ENCODE data around the gene CSRNP2. TPM values are rescaled to one million over a fixed set of nuclear protein-coding genes. Genes with fewer than 3 reads are reported as not detected.

CSRNP2 gene
- total and polyA plus RNA-seq, 2 of the 13 experiments (the other 11 are each of a cell fraction or from before 2014, with no cell fraction given) = 4.8 to 7.3 TPM

DNA sequence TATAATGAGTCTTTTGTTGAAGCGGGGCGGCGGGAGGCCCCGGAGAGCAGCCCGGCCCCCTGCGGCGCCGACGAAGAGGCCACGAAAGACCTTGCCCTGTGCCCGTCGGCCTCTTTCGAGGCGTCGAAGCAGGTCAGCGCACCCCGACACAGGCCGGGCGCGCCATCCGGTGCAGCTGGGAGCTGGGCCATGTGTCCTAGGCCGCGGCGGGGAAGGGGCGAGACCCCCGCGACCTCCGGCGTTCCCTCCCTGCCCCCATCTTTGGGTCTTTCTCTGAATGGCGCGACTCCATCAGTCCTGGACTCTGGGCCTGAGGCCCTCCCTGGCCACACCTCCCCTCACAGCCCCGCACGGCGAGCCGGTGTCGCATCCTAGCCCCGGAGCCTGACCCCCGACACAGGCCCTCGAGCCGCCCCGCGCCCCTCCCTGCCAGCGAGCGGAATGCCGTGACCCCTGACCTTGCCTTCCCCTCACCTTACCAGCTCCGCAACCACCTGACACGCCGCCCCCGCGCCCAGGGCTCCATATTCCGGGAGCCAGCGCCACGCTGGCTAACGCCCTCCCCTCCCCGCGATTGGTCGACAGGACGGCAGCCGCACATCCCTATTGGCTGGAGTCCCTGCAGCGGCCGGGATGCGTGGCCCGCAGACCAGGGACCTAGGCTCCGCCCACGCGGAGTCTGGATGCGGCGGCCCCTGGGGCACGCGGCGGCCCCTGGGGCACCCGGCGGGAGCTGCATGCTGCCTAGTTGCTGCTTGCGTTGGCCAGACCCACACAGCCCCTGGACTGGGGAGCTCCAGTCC lies 57.4 kb downstream of the CSRNP2 start, which contains the start of gene SLC11A2 (continued):
- TF ChIP-seq JUND (CRISPR knock-in tag; IDR thresholded peaks at IDR 0.05) = peak; percentile 73
- TF ChIP-seq, protein P1, sequence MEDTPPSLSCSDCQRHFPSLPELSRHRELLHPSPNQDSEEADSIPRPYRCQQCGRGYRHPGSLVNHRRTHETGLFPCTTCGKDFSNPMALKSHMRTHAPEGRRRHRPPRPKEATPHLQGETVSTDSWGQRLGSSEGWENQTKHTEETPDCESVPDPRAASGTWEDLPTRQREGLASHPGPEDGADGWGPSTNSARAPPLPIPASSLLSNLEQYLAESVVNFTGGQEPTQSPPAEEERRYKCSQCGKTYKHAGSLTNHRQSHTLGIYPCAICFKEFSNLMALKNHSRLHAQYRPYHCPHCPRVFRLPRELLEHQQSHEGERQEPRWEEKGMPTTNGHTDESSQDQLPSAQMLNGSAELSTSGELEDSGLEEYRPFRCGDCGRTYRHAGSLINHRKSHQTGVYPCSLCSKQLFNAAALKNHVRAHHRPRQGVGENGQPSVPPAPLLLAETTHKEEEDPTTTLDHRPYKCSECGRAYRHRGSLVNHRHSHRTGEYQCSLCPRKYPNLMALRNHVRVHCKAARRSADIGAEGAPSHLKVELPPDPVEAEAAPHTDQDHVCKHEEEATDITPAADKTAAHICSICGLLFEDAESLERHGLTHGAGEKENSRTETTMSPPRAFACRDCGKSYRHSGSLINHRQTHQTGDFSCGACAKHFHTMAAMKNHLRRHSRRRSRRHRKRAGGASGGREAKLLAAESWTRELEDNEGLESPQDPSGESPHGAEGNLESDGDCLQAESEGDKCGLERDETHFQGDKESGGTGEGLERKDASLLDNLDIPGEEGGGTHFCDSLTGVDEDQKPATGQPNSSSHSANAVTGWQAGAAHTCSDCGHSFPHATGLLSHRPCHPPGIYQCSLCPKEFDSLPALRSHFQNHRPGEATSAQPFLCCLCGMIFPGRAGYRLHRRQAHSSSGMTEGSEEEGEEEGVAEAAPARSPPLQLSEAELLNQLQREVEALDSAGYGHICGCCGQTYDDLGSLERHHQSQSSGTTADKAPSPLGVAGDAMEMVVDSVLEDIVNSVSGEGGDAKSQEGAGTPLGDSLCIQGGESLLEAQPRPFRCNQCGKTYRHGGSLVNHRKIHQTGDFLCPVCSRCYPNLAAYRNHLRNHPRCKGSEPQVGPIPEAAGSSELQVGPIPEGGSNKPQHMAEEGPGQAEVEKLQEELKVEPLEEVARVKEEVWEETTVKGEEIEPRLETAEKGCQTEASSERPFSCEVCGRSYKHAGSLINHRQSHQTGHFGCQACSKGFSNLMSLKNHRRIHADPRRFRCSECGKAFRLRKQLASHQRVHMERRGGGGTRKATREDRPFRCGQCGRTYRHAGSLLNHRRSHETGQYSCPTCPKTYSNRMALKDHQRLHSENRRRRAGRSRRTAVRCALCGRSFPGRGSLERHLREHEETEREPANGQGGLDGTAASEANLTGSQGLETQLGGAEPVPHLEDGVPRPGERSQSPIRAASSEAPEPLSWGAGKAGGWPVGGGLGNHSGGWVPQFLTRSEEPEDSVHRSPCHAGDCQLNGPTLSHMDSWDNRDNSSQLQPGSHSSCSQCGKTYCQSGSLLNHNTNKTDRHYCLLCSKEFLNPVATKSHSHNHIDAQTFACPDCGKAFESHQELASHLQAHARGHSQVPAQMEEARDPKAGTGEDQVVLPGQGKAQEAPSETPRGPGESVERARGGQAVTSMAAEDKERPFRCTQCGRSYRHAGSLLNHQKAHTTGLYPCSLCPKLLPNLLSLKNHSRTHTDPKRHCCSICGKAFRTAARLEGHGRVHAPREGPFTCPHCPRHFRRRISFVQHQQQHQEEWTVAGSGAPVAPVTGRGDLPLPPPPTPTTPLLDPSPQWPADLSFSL (CRISPR knock-in tag; IDR thresholded peaks at IDR 0.05) = no peak
- peak; percentile 79; the same call in 1 of the 2 replicates for TF ChIP-seq FLYWCH1 (CRISPR knock-in tag; IDR thresholded peaks at IDR 0.05)
- TF ChIP-seq SRSF1 (optimal IDR thresholded peaks at IDR 0.05; ENCODE audit: low read depth, low read length) = no peak
- TF ChIP-seq MED13 (CRISPR knock-in tag; IDR thresholded peaks at IDR 0.05) = peak; percentile 78
- TF ChIP-seq, protein P2, sequence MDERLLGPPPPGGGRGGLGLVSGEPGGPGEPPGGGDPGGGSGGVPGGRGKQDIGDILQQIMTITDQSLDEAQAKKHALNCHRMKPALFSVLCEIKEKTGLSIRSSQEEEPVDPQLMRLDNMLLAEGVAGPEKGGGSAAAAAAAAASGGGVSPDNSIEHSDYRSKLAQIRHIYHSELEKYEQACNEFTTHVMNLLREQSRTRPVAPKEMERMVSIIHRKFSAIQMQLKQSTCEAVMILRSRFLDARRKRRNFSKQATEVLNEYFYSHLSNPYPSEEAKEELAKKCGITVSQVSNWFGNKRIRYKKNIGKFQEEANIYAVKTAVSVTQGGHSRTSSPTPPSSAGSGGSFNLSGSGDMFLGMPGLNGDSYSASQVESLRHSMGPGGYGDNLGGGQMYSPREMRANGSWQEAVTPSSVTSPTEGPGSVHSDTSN (CRISPR knock-in tag; IDR thresholded peaks at IDR 0.05) = no peak
- TF ChIP-seq ZNF772 (CRISPR knock-in tag; IDR thresholded peaks at IDR 0.05) = peak; percentile 91
- peak; percentile 32; the same call in 1 of the 2 replicates for TF ChIP-seq NFKBIZ (CRISPR knock-in tag; IDR thresholded peaks at IDR 0.05)
- TF ChIP-seq ZFP62 (CRISPR knock-in tag; IDR thresholded peaks at IDR 0.05) = no peak
- TF ChIP-seq XBP1 (CRISPR knock-in tag; IDR thresholded peaks at IDR 0.05) = no peak
- no peak for TF ChIP-seq ZEB1 (IDR thresholded peaks at IDR 0.05; ENCODE audit: insufficient replicate concordance, low read depth)
- TF ChIP-seq, protein P3, sequence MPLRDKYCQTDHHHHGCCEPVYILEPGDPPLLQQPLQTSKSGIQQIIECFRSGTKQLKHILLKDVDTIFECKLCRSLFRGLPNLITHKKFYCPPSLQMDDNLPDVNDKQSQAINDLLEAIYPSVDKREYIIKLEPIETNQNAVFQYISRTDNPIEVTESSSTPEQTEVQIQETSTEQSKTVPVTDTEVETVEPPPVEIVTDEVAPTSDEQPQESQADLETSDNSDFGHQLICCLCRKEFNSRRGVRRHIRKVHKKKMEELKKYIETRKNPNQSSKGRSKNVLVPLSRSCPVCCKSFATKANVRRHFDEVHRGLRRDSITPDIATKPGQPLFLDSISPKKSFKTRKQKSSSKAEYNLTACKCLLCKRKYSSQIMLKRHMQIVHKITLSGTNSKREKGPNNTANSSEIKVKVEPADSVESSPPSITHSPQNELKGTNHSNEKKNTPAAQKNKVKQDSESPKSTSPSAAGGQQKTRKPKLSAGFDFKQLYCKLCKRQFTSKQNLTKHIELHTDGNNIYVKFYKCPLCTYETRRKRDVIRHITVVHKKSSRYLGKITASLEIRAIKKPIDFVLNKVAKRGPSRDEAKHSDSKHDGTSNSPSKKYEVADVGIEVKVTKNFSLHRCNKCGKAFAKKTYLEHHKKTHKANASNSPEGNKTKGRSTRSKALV (CRISPR knock-in tag; IDR thresholded peaks at IDR 0.05) = 0 out of 2 replicates have a peak, but pooled peaks have one; percentile 2
- TF ChIP-seq AHR (CRISPR knock-in tag; IDR thresholded peaks at IDR 0.05) = peak; percentile 87; the same call in 1 of the 2 replicates
- TF ChIP-seq ZNF841 (CRISPR knock-in tag; IDR thresholded peaks at IDR 0.05; ENCODE audit: borderline replicate concordance) = no peak; the same call in 1 of the 2 replicates
- peak; percentile 88; the same call in 1 of the 2 replicates for TF ChIP-seq ZNF20 (CRISPR knock-in tag; IDR thresholded peaks at IDR 0.05)
- peak; percentile 96 for TF ChIP-seq ZFX (CRISPR knock-in tag; IDR thresholded peaks at IDR 0.05; ENCODE audit: low read depth)
- peak; percentile 76; the same call in 1 of the 2 replicates for TF ChIP-seq ZNF441 (CRISPR knock-in tag; IDR thresholded peaks at IDR 0.05; ENCODE audit: borderline replicate concordance)
- no peak for TF ChIP-seq SRSF4 (IDR thresholded peaks at IDR 0.05; ENCODE audit: low read depth, low read length, poor library complexity, severe bottlenecking)

All from HepG2 (cell line).